Effector CD4-positive, alpha-beta T cell (primary cell): ENCODE data around the gene WHRN.

Experiments
- DNase-seq: peaks from one replicate; pipeline ENCODE4 v3.0.0-alpha.2; 2020

The WHRN gene

GRCh38 chr9:114469091-114469853, 36.0 kb downstream of the WHRN start:
- no peak for DNase-seq

- DNase-seq, result no peak
Measured at GRCh38 chr9:114467910-114468309, 37.4 kb downstream of the WHRN start.

- DNase-seq, result no peak
Measured at GRCh38 chr9:114467226-114467750, 38.0 kb downstream of the WHRN start.

- DNase-seq, result no peak
Measured at GRCh38 chr9:114465906-114466900, 39.1 kb downstream of the WHRN start.

- DNase-seq, result no peak
Measured at GRCh38 chr9:114465417-114465816, 39.9 kb downstream of the WHRN start.

- no peak for DNase-seq
Measured at GRCh38 chr9:114464281-114465051, 40.8 kb downstream of the WHRN start.

GRCh38 chr9:114462791-114463190, 42.5 kb downstream of the WHRN start:
- no peak for DNase-seq

- no peak for DNase-seq
Measured at GRCh38 chr9:114461468-114461867, 43.8 kb downstream of the WHRN start.

- no peak for DNase-seq
Measured at GRCh38 chr9:114460513-114461199, 44.6 kb downstream of the WHRN start.

- DNase-seq, result no peak
Measured at GRCh38 chr9:114459464-114459863, 45.8 kb downstream of the WHRN start.

GRCh38 chr9:114456929-114457328, 48.3 kb downstream of the WHRN start:
- no peak for DNase-seq

GRCh38 chr9:114454652-114455051, 50.6 kb downstream of the WHRN start:
- no peak for DNase-seq

- DNase-seq, result peak; percentile 17
Measured at GRCh38 chr9:114452219-114453165, 52.8 kb downstream of the WHRN start.

GRCh38 chr9:114451707-114452031, 53.6 kb downstream of the WHRN start:
- no peak for DNase-seq

- DNase-seq, result peak; percentile 16
Measured at GRCh38 chr9:114450833-114451706, 54.2 kb downstream of the WHRN start.

GRCh38 chr9:114450181-114450580, 55.1 kb downstream of the WHRN start:
- no peak for DNase-seq

GRCh38 chr9:114449236-114449635, 56.0 kb downstream of the WHRN start:
- DNase-seq, result no peak

- no peak for DNase-seq
Measured at GRCh38 chr9:114448706-114449105, 56.6 kb downstream of the WHRN start.

GRCh38 chr9:114446672-114447450, 58.4 kb downstream of the WHRN start:
- no peak for DNase-seq
